Endothelial cell of umbilical vein (primary cell): Measurements from ENCODE around the gene GOLGA2.

Source experiments
- EZH2 ChIP-seq: IDR thresholded peaks from 2 replicates; pipeline ENCODE4 v1.6.1; 2012; ENCODE audit warnings: borderline replicate concordance, low read depth, mild to moderate bottlenecking, moderate library complexity, low read length, inconsistent platforms; ENCODE audit not compliant: severe bottlenecking
- MYC ChIP-seq: IDR thresholded peaks from one replicate; pipeline ENCODE4 v1.6.1; 2011; ENCODE audit warnings: mild to moderate bottlenecking, low read depth, low read length
- TF ChIP-seq, protein P1 (sequence below), 2 donors: IDR thresholded peaks; 1 replicate in 1 of 2; 2 replicates in 1 of 2; pipeline ENCODE4 v1.5.1; 2011; ENCODE audit warnings: low read length in 2 of 2, mild to moderate bottlenecking in 2 of 2, moderate library complexity in 2 of 2, control low read depth in 1 of 2, inconsistent platforms in 1 of 2, low read depth in 1 of 2; ENCODE audit not compliant: insufficient read depth in 1 of 2; ENCODE audit errors: extremely low read depth in 1 of 2

DNA sequence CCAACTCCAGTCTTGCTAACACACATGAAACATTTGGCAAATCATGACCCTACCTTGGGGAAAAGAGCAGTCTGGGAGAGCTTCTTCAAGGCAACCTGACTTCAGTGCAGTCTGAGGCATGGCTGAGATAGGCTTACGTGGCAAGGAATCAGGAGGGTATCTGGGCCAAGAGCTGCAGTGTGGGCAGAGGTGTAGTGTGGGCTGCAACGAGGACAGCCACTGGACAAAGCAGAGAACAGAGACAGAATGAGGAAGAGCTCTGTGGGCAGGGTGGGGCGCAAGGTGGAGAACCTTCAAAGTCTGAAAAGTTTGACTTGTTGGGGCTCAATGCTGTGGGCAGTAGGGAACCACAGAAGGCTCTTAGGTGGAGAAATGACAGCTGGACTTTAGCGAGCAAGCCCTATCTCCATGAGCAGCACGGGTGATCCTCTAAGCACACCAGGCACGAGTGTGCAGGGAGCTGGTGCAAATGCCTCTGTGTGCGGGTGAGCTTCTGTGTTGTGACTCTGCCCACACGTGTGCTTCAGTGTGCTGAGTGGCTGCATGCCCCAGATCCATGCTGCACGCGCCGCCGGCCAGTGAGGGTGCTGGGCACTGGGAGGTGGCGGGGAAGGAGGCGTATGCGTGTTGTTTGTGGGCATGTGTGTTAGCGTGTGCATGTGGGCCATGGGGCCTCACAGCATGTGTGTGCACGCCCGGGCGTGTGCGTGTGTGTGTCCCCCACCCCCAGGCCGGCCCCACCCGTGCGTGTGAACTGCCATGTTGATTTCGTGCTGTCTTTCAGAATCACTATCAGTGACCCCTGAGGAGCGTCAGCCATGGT, 23.3 kb downstream of the GOLGA2 start:
- TF ChIP-seq MYC (no peak), EZH2 (no peak)
- TF ChIP-seq, protein P1, sequence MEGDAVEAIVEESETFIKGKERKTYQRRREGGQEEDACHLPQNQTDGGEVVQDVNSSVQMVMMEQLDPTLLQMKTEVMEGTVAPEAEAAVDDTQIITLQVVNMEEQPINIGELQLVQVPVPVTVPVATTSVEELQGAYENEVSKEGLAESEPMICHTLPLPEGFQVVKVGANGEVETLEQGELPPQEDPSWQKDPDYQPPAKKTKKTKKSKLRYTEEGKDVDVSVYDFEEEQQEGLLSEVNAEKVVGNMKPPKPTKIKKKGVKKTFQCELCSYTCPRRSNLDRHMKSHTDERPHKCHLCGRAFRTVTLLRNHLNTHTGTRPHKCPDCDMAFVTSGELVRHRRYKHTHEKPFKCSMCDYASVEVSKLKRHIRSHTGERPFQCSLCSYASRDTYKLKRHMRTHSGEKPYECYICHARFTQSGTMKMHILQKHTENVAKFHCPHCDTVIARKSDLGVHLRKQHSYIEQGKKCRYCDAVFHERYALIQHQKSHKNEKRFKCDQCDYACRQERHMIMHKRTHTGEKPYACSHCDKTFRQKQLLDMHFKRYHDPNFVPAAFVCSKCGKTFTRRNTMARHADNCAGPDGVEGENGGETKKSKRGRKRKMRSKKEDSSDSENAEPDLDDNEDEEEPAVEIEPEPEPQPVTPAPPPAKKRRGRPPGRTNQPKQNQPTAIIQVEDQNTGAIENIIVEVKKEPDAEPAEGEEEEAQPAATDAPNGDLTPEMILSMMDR (IDR thresholded peaks at IDR 0.05; ENCODE audit: extremely low read depth in 1 of 2, insufficient read depth in 1 of 2, low read depth in 1 of 2, low read length in 2 of 2): no peak
